ENCODE data around the gene PPP2R3A.
"Not testable (repeated sequence)": the region's sequence is repeated elsewhere in the genome, so short reads cannot be mapped to it uniquely, and the experiment has no call there.

The PPP2R3A gene

GRCh38 chr3:136149667-136150066 is 184.1 kb downstream of the PPP2R3A start:
- DNase-seq (ENCODE audit: low spot score) = peak; percentile 5

- DNase-seq (ENCODE audit: low spot score) = no peak
Observed at GRCh38 chr3:136151219-136151618, 185.7 kb downstream of the PPP2R3A start.

DNA sequence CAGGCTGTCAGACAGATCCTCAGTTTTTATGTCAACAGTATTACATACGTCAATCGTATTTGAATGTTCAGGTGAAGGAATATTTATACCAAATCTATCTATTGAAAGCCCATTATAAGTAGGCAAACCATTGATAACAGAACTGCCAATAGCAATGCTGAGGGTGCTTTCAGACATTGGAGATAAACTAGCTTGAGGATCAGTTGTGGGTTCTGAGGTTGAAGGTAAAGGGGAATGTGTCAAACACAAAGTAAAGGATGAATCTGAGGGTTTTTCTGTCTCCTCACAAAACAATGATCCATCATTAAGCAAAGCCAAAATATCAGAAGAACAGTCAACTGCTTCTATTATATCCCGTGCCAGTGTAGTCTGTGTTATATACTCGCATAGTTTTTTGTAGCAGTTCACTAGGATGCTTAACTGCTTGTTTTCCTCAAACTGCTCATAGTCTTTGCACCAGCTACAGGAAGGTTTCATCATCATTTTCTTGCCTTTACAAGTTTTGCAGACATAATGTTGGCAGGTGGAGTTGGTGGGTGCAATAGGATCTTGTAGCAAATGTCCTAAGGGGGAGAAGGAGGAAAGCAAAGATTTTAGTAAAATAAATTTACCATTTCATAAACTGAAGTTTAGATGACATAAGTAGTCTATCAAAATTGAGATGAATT is 186.8 kb downstream of the PPP2R3A start:
- DNase-seq (ENCODE audit: low spot score) = no peak

DNA sequence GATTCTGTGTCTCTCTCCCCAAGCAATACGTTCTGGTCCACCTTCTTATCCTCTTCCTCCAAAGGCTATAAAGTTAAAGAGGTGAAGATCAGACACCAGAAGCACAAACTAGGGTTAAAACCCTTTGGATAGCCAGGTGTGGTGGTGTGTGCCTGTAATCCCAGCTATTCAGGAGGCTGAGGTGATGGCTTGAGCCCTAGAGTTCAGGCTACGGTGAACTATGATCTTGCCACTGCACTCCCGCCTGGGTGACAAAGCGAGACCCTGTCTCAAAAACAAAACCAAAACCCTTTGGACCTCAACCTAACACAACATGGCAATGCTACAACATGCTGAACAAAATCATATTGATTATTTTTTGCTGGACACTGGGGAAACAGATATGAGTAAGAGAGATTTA is 187.4 kb downstream of the PPP2R3A start:
- no peak for DNase-seq (ENCODE audit: low spot score)

DNA sequence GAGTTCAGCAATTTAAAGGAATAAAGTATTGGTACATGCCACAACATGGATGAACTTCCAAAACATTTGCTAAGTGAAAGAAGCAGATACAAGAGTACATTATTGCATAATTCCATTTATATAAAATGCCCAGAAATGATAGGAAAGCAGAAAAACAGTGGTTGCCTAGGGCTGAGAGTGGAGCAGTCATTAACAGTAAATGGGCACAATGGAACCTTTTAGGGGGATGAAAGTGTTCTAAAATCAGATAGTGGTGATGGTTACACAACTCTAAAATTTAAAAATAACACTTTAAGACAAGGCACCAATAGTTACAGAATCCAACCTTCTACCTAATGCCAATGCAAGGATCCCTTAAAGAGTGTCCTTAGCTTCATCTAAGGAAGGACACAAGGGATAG is 196.0 kb downstream of the PPP2R3A start:
- DNase-seq (ENCODE audit: low spot score) = no peak

DNA sequence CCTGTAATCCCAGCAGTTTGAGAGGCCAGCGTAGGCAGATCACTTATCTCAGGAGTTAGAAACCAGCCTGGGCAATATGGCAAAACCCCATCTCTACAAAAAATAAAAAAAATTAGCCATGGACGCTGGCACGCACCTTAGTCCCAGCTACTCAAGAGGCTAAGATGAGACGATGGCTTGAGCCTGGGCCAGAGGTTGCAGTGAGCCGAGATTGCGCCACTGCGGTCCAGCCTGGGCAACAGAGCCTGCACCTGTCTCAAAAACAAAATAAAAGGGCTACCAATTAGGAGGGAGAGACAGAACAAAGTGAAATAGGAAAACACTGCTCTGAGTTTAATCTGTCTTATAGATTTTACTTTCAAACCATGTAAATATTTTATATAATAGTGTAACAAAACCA is 196.8 kb downstream of the PPP2R3A start:
- DNase-seq (ENCODE audit: low spot score) = no peak

DNA sequence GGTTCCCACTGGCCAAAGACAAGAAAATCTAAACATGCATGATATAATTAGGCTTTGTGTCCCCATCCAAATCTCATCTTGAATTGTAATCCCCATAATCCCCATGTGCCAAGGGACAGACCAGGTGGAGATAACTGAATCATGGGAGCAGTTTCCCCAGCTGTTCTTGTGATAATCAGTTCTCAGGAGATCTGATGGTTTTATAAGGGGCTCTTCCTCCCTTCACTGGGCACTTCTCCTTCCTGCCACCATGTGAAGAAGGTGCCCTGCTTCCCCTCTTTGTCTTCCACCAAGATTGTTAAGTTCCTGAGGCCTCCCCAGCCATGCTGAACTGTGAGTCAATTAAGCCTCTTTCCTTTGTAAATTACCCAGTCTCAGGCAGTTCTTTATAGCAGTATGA is 198.1 kb downstream of the PPP2R3A start:
- DNase-seq (ENCODE audit: low spot score) = not testable (repeated sequence)

- no peak for DNase-seq (ENCODE audit: low spot score)
Observed at GRCh38 chr3:136166507-136166906, 201.0 kb downstream of the PPP2R3A start.

DNA sequence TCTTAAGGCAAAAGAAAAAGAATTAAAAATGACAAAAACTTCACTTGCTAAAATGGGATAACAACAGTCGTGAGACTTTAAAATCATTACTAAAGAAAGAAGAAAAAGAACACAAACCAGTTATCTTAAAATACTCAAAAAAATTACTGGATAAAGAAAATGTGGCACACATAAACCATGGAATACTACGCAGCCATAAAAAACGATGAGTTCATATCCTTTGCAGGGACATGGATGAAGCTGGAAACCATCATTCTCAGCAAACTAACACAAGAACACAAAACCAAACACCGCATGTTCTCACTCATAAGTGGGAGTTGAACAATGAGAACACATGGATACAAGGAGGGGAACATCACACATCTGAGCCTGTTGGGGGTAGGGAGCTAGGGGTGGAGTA is 202.7 kb downstream of the PPP2R3A start:
- not testable (repeated sequence) for DNase-seq (ENCODE audit: low spot score)

DNA sequence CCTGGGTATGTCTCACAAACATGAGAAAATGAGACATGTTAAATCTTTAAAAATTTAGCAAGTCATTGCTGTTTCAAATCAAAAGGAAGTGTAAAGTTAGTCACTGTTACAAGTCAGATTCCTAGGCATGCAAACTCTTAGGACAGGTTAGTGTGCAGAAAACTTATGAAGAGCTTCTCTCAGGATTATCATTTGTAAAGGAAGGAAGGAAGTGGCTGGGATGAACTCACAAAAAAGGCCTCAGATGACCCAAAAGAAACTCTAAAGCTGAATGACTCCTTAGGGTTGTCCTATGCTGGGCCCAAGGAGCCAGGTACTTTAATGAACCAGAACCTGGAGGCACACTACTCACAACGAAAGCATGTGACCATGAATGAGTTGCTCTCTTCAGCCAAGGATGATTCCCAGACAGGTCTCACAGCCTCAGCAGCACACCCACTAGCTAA is 205.6 kb downstream of the PPP2R3A start:
- peak; percentile 40 for DNase-seq (ENCODE audit: low spot score)

DNA sequence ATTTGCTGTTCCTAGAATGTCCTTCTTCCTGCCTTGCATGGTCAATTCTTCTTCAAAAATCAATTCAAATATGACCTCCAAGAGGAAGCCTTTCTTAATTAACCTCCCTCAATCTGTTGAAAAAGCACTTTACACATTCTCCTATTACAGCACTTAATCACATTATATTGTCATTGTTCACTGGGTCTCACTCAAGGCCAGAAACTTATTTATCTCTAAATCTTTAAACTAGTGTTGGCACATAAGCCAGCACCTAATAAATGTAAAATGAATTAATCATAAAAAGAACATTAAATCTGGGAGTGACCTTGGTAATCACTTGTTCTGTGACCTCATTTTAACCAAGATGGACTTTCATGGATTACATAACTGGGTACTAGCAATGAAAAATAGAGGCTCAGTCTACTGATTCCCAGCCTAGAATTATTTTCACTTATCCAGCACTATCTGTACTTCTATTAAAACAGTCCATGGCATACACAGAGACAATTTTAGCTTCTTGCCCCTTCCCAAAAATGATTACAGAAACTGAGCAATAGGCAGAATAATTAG is 208.5 kb downstream of the PPP2R3A start:
- DNase-seq (ENCODE audit: low spot score) = no peak

DNA sequence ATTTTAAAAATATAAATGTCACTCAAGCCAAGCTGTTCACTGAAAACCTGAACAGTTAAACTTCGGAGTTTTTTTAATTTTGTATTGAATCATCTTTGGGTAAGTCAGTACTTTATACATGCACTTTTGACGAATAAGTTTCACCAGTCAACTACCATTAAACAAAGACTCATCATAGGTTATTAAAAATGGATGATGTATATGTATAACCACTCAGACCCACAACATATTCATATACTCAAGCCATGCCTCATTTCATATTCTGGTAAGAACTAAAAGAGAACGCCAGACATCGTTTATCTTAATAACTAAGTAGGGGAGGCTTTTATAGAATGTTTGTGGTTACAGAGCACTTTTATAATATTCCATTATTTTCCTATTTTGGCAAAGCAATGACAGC is 212.3 kb downstream of the PPP2R3A start:
- DNase-seq (ENCODE audit: low spot score) = no peak

DNA sequence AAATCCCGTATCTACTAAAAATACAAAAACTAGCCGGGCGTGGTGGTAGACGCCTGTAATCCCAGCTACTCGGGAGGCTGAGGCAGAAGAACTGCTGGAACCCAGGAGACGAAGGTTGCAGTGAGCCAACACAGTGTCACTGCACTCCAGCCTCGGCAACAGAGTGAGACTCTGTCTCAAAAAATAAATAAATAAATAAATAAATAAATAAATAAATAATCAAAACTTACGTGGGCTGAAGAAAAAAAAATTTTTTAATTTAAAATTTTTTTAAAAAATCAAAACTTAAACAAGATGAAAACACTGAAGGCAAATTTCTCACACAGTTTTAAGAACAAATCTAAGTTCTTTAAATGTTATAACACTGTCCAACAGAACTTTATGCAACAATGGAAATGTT is 216.2 kb downstream of the PPP2R3A start:
- DNase-seq (ENCODE audit: low spot score) = no peak

DNA sequence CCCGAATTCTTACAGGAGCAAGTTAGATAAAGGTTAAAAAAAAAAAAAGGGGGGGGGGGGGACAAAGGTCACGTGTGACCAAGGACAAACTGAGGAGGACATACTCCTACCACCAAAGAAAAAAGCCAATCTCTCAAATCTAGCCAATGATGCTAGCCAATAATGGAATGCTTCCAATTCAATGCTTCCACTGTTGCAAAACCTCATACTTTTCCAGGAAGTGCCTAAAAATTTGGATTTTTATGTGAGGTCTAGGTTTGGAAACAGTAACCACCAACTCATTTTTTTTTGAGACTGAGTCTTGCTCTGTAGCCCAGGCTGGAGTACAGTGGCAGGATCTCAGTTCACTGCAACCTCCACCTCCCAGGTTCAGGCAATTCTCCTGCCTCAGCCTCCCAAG is 219.2 kb downstream of the PPP2R3A start:
- DNase-seq (ENCODE audit: low spot score) = no peak

DNA sequence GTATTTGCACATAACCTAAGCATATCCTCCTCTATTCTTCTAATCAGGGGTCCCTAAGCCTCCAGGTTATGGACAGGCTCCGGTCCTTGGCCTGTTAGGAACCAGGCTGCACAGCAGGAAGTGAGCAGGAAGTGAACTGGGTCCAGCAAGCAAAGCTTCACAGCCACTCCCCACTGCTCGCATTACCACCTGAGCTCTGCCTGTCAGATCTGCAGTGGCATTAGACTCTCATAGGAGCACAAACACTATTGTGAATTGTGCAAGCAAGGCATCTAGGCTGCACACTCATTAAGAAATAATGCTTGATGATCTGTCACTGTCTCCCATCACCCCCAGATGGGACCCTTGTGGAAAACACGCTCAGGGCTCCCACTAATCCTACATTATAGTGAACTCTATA is 220.8 kb downstream of the PPP2R3A start:
- DNase-seq (ENCODE audit: low spot score) = no peak

DNA sequence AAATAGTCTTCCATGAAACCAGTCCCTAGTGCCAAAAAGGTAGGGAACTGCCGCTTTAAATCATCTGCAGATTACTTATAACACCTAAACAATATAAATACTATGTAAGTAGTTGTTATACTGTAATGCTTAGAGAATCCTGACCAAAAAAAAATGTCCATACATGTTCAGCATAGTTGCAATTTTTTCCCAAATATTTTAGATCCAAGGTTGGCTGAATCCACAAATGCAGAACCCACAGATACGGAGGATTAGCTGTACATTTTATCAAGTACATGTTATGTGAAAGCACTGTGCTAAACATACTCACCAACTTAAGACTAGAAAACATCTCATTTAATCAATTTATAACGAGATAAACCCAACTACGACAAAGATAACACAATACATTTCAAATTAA is 221.3 kb downstream of the PPP2R3A start:
- DNase-seq (ENCODE audit: low spot score) = no peak

- no peak for DNase-seq (ENCODE audit: low spot score)
Observed at GRCh38 chr3:136187868-136188267, 222.3 kb downstream of the PPP2R3A start.

- DNase-seq (ENCODE audit: low spot score) = no peak
Observed at GRCh38 chr3:136189043-136189442, 223.5 kb downstream of the PPP2R3A start.

DNA sequence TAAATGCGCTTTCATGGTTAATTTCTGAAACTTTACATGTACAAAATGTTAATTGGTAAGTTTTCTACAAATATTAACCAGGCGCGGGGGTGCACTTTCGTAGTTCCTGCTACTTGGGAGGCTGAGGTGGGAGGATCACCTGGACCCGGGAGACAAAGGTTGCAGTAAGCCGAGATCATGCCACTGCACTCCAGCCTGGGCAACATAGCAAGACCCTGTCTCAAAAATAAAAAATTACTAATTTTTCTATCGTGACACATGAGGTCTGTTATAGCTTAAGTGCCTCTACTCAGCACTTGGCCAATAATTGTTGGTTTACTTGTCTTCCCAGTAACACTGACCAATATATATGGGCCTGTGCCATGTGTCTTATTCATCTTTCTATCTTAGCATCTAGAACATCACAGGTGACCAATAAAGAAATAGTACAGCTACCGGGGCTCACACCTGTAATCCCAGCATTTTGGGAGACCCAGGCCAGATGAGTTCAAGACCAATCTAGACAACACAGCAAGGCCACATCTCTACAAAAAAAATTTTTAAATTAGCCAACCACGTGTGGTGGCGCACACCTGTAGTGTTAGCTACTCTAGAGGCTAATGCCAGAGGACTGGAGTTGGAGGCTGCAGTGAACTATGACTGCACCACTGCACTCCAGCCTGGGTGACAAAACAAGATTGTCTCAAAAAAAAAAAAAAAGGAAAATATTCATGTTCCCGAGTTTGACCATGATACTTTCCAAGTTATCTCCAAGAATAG is 224.5 kb downstream of the PPP2R3A start:
- DNase-seq (ENCODE audit: low spot score) = no peak

DNA sequence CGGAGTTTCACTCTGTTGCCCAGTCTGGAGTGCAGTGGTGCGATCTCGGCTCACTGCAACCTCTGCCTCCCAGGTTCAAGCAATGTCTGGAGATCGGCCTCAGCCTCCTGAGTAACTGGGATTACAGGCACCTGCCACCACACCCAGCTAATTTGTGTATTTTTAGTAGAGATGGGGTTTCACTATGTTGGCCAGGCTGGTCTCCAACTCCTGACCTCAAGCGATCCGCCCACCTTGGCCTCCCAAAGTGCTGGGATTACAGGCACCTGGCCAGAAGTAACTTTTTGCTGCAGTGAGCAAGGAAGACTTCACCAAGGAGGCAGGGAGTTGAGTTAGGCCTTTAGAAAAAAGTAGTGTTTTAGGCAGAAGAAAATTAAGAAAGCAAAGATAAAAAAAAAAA is 226.7 kb downstream of the PPP2R3A start:
- DNase-seq (ENCODE audit: low spot score) = not testable (repeated sequence)

GRCh38 chr3:136192831-136193230 is 227.3 kb downstream of the PPP2R3A start:
- peak; percentile 35 for DNase-seq (ENCODE audit: low spot score)

DNA sequence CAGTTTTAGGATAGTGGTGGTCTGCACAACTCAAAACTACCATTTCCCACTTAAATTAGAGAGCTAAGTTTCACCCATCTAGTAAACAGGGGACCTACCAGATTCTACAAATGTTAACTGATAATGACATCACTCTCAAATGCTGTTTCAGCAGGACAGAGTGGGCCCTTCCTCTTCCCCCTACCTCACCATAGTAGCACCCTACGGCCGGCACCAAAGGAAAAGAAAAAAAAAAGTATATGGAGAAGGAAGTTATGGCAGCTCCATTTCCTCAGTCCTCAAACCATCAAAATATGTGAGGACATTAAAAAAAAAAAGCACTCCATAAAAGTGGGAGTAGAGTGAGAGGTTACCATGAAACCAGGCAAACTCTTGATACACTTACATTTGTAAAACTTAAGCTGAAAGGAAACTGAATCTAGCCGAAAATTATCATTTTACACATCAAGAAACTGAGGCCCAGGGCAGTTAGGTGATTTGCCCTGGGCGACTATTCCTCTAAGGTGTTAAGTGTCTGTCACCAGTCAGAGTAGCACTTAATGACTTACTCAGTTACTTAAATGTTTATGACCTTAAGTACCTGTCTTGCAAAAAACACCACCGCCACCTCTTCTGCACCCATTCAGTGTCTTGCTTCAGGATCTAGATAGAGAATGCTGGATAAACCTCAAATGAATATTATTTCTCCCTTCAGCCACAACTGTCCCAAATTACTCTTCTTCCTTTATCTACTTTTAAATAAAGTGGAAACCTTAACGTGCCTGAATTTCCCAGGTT is 227.9 kb downstream of the PPP2R3A start:
- DNase-seq (ENCODE audit: low spot score) = peak; percentile 60

Data from RKO (cell line).